Neural progenitor cell (in vitro differentiated cells): Measurements from ENCODE around the gene CBLIF. TPM values are rescaled to one million over a fixed set of nuclear protein-coding genes. Genes with fewer than 3 reads are reported as not detected.
A peak's percentile ranks its signal among the peaks of the same experiment; 100 is the strongest.

Experiments
- DNase-seq: peaks from one replicate; pipeline ENCODE4 v3.0.0-alpha.2; 2016; ENCODE audit warnings: low spot score
- H2AFZ ChIP-seq: fragments of 200-600 bp; sonication (generic); replicated peaks from 2 replicates; pipeline ENCODE4 v1.6.1; 2016; ENCODE audit warnings: antibody characterized with exemption
- H3F3A ChIP-seq: fragments of 200-600 bp; sonication (generic); 2 replicates; pipeline ENCODE4 v1.6.1; 2016; ENCODE audit warnings: antibody characterized with exemption, low read depth
- H3K27ac ChIP-seq: fragments of 200-600 bp; sonication (generic); 2 replicates; pipeline ENCODE4 v1.5.1; 2016; ENCODE audit warnings: mild to moderate bottlenecking
- H3K27me3 ChIP-seq: fragments of 200-600 bp; sonication (generic); 2 replicates; pipeline ENCODE4 v1.6.1; 2016; ENCODE audit warnings: mild to moderate bottlenecking, moderate library complexity
- H3K36me3 ChIP-seq: fragments of 200-600 bp; sonication (generic); 2 replicates; pipeline ENCODE4 v1.5.1; 2016
- H3K4me1 ChIP-seq: fragments of 200-600 bp; sonication (generic); 2 replicates; pipeline ENCODE4 v1.6.1; 2016; ENCODE audit warnings: mixed run types
- H3K4me2 ChIP-seq: fragments of 200-600 bp; sonication (generic); 2 replicates; pipeline ENCODE4 v1.6.1; 2016
- H3K4me3 ChIP-seq: fragments of 200-600 bp; sonication (generic); 2 replicates; pipeline ENCODE4 v1.5.1; 2016
- H3K79me2 ChIP-seq: fragments of 200-600 bp; sonication (generic); 2 replicates; pipeline ENCODE4 v1.6.1; 2016; ENCODE audit warnings: low read depth
- H3K9ac ChIP-seq: fragments of 200-600 bp; sonication (generic); 2 replicates; pipeline ENCODE4 v1.6.1; 2016
- H3K9me3 ChIP-seq: fragments of 200-600 bp; sonication (generic); 2 replicates; pipeline ENCODE4 v1.5.1; 2016; ENCODE audit warnings: low read depth
- H4K20me1 ChIP-seq: fragments of 200-600 bp; sonication (generic); 2 replicates; pipeline ENCODE4 v1.6.1; 2016; ENCODE audit warnings: low read depth
- H3K27ac Mint-ChIP-seq: 3 replicates; pipeline ENCODE4 v1.8.0; 2021; ENCODE audit warnings: mixed read lengths
- H3K27me3 Mint-ChIP-seq: 2 replicates; pipeline ENCODE4 v1.8.0; 2022; ENCODE audit warnings: low read depth, mild to moderate bottlenecking, inconsistent platforms, moderate library complexity, mixed read lengths; ENCODE audit not compliant: insufficient read depth
- H3K36me3 Mint-ChIP-seq: 3 replicates; pipeline ENCODE4 v1.8.0; 2021; ENCODE audit warnings: mixed read lengths
- H3K4me1 Mint-ChIP-seq: 3 replicates; pipeline ENCODE4 v1.8.0; 2021; ENCODE audit warnings: mixed read lengths
- H3K4me3 Mint-ChIP-seq: 3 replicates; pipeline ENCODE4 v1.8.0; 2021; ENCODE audit warnings: mild to moderate bottlenecking, moderate library complexity, mixed read lengths
- H3K9me3 Mint-ChIP-seq: 3 replicates; pipeline ENCODE4 v1.8.0; 2020; ENCODE audit warnings: mixed read lengths
- CTCF ChIP-seq: fragments of 200-600 bp; sonication (generic); IDR thresholded peaks from 2 replicates; pipeline ENCODE4 v1.5.1; 2017; ENCODE audit warnings: antibody characterized with exemption, mild to moderate bottlenecking
- EZH2 ChIP-seq: fragments of 200-600 bp; sonication (generic); IDR thresholded peaks from 2 replicates; pipeline ENCODE4 v1.6.1; 2017; ENCODE audit warnings: antibody characterized with exemption, mild to moderate bottlenecking, moderate library complexity
- EZH2phosphoT487 ChIP-seq: fragments of 200-600 bp; sonication (generic); IDR thresholded peaks from 2 replicates; pipeline ENCODE4 v1.6.1; 2017; ENCODE audit warnings: antibody characterized with exemption
- total RNA-seq: library from RNA; depleted of rRNA; stranded (reverse); fragments of >200 nt; gene quantifications from 2 replicates; pipeline ENCODE4 v1.2.3, GENCODE V29; 2015; ENCODE audit warnings: low replicate concordance

CBLIF gene
- total RNA-seq, 1 donor from 2014 or later = not detected

- H4K20me1 ChIP-seq = no peaks in the 10 kb centered on the region
- H3F3A ChIP-seq = no peaks in the 10 kb centered on the region
- H3K9me3 ChIP-seq = no peaks in the 10 kb centered on the region
- Mint-ChIP-seq H3K4me1 (peaks cover 7% of the 10 kb centered on the region), H3K4me3 (no peak overlapping the region), H3K9me3 (no peaks in the 10 kb centered on the region), H3K36me3 (no peaks in the 10 kb centered on the region), H3K27ac (no peak overlapping the region), H3K27me3 (peaks cover 5% of the 10 kb centered on the region)
- no peak overlapping the region for H3K9ac ChIP-seq
- TF ChIP-seq EZH2 = no peak
- no peak for TF ChIP-seq EZH2phosphoT487
- TF ChIP-seq CTCF = no peak
- no peaks in the 10 kb centered on the region for H3K36me3 ChIP-seq
- peaks cover 15% of the 10 kb centered on the region for H3K4me1 ChIP-seq
- no peak overlapping the region for H3K27ac ChIP-seq
- H3K27me3 ChIP-seq = no peaks in the 10 kb centered on the region
- peak overlapping the region; percentile 3 for H3K4me2 ChIP-seq
- no peak overlapping the region for H3K4me3 ChIP-seq
- peak; percentile 15 for DNase-seq
- H3K79me2 ChIP-seq = no peaks in the 10 kb centered on the region
- peak overlapping the region; percentile 93 for H2AFZ ChIP-seq
Observed at GRCh38 chr11:59815754-59816153, 29.5 kb downstream of the CBLIF start.

GRCh38 chr11:59814021-59814420, 31.3 kb downstream of the CBLIF start:
- H3K27ac Mint-ChIP-seq = no peak overlapping the region
- H2AFZ ChIP-seq = no peak overlapping the region

GRCh38 chr11:59813364-59813763, 31.9 kb downstream of the CBLIF start:
- peaks cover 2% of the 10 kb centered on the region for H3K36me3 Mint-ChIP-seq
- no peaks in the 10 kb centered on the region for H3K9me3 ChIP-seq
- H3K4me1 Mint-ChIP-seq = peaks cover 15% of the 10 kb centered on the region
- H3K4me3 Mint-ChIP-seq = no peak overlapping the region
- H3K27me3 Mint-ChIP-seq = peaks cover 5% of the 10 kb centered on the region
- H4K20me1 ChIP-seq = no peaks in the 10 kb centered on the region
- H3K4me1 ChIP-seq = peaks cover 20% of the 10 kb centered on the region
- H3K27me3 ChIP-seq = no peaks in the 10 kb centered on the region
- DNase-seq = no peak
- no peak overlapping the region for H2AFZ ChIP-seq
- H3K36me3 ChIP-seq = no peaks in the 10 kb centered on the region
- no peak overlapping the region for H3K9ac ChIP-seq
- H3K27ac Mint-ChIP-seq = no peak overlapping the region
- no peak overlapping the region for H3K4me2 ChIP-seq
- H3K4me3 ChIP-seq = no peak overlapping the region
- TF ChIP-seq EZH2phosphoT487 = no peak
- no peak for TF ChIP-seq CTCF
- no peak for TF ChIP-seq EZH2
- peaks cover 17% of the 10 kb centered on the region for H3K79me2 ChIP-seq
- no peaks in the 10 kb centered on the region for H3K9me3 Mint-ChIP-seq
- H3F3A ChIP-seq = peaks cover 5% of the 10 kb centered on the region
- H3K27ac ChIP-seq = no peak overlapping the region

More at GRCh38 chr11:59814021-59814420, 31.3 kb downstream of the CBLIF start:
- Histone ChIP-seq H4K20me1 (no peaks in the 10 kb centered on the region), H3K4me1 (peaks cover 20% of the 10 kb centered on the region), H3K9ac (no peak overlapping the region), H3K9me3 (no peaks in the 10 kb centered on the region), H3K4me3 (no peak overlapping the region), H3K27ac (no peak overlapping the region), H3F3A (peaks cover 5% of the 10 kb centered on the region), H3K36me3 (no peaks in the 10 kb centered on the region), H3K79me2 (peaks cover 11% of the 10 kb centered on the region), H3K27me3 (no peaks in the 10 kb centered on the region), H3K4me2 (no peak overlapping the region)
- H3K4me3 Mint-ChIP-seq = no peak overlapping the region
- H3K36me3 Mint-ChIP-seq = no peaks in the 10 kb centered on the region
- DNase-seq = no peak
- TF ChIP-seq CTCF = no peak
- no peak for TF ChIP-seq EZH2phosphoT487
- TF ChIP-seq EZH2 = no peak
- H3K4me1 Mint-ChIP-seq = peaks cover 15% of the 10 kb centered on the region
- H3K27me3 Mint-ChIP-seq = peaks cover 5% of the 10 kb centered on the region
- H3K9me3 Mint-ChIP-seq = no peaks in the 10 kb centered on the region
